Chondrocyte (in vitro differentiated cells): ENCODE data around the gene RCOR2. TPM values are rescaled to one million over a fixed set of nuclear protein-coding genes. Genes with fewer than 3 reads are reported as not detected.

Experiments
- DNase-seq: peaks from one replicate; pipeline ENCODE4 v3.0.0; 2021; ENCODE audit warnings: mixed read lengths, low spot score
- H3K27ac Mint-ChIP-seq: one replicate; pipeline ENCODE4 v1.8.0; 2021; ENCODE audit warnings: mild to moderate bottlenecking, moderate library complexity, mixed read lengths; ENCODE audit not compliant: unreplicated experiment
- H3K27me3 Mint-ChIP-seq: 2 replicates; pipeline ENCODE4 v1.8.0; 2021; ENCODE audit warnings: low read depth, mixed read lengths
- H3K36me3 Mint-ChIP-seq: 2 replicates; pipeline ENCODE4 v1.8.0; 2021; ENCODE audit warnings: low read depth, mixed read lengths
- H3K4me1 Mint-ChIP-seq: 2 replicates; pipeline ENCODE4 v1.8.0; 2021; ENCODE audit warnings: low read depth, mild to moderate bottlenecking, mixed read lengths
- H3K4me3 Mint-ChIP-seq: one replicate; pipeline ENCODE4 v1.8.0; 2021; ENCODE audit warnings: mild to moderate bottlenecking, moderate library complexity, mixed read lengths; ENCODE audit not compliant: unreplicated experiment
- H3K9me3 Mint-ChIP-seq: 2 replicates; pipeline ENCODE4 v1.8.0; 2021; ENCODE audit warnings: low read depth, mixed read lengths
- CTCF ChIP-seq: fragments of 200-600 bp; sonication (generic); IDR thresholded peaks from 2 replicates; pipeline ENCODE4 v1.5.0; 2021; ENCODE audit warnings: antibody characterized with exemption, mild to moderate bottlenecking, moderate library complexity
- total RNA-seq: library from RNA; stranded (reverse); gene quantifications from 3 replicates; pipeline ENCODE4 v1.2.1, GENCODE V29; 2021

The RCOR2 gene
- total RNA-seq, 1 donor from 2014 or later, result 2.7 TPM

DNA sequence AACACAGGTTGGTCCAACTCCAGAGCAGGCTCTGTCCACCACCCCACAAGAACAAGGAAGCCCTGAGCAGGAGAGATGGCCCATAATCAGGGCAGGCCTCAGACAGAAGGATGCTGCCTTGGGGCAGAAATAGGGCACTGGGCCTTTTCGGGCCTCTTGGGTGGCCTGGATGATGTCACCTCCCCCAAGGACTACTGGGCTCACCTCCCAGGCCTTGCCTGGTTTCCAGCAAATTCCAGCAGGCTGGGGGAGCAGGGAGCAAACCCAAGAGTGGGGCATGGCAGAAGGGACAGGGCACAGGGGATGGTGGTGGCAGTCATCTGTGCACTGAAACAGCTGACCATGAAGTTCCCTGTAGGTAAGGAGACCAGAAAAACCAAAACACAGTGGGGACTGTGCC, 16.5 kb upstream of the RCOR2 start:
- no peak overlapping the region for H3K27ac Mint-ChIP-seq
- H3K36me3 Mint-ChIP-seq, result no peaks in the 10 kb centered on the region
- peaks cover 3% of the 10 kb centered on the region for H3K4me1 Mint-ChIP-seq
- DNase-seq, result no peak
- H3K27me3 Mint-ChIP-seq, result no peaks in the 10 kb centered on the region
- TF ChIP-seq CTCF, result no peak
- no peak overlapping the region for H3K4me3 Mint-ChIP-seq
- no peaks in the 10 kb centered on the region for H3K9me3 Mint-ChIP-seq

GRCh38 chr11:63931876-63932275, 14.9 kb upstream of the RCOR2 start:
- H3K36me3 Mint-ChIP-seq, result no peaks in the 10 kb centered on the region
- no peak overlapping the region for H3K27ac Mint-ChIP-seq
- H3K4me3 Mint-ChIP-seq, result no peak overlapping the region
- H3K27me3 Mint-ChIP-seq, result peaks cover 4% of the 10 kb centered on the region
- H3K4me1 Mint-ChIP-seq, result no peaks in the 10 kb centered on the region
- no peak for DNase-seq
- TF ChIP-seq CTCF, result no peak
- no peaks in the 10 kb centered on the region for H3K9me3 Mint-ChIP-seq

GRCh38 chr11:63931045-63931444, 14.1 kb upstream of the RCOR2 start:
- H3K36me3 Mint-ChIP-seq, result no peaks in the 10 kb centered on the region
- H3K4me1 Mint-ChIP-seq, result no peaks in the 10 kb centered on the region

DNA sequence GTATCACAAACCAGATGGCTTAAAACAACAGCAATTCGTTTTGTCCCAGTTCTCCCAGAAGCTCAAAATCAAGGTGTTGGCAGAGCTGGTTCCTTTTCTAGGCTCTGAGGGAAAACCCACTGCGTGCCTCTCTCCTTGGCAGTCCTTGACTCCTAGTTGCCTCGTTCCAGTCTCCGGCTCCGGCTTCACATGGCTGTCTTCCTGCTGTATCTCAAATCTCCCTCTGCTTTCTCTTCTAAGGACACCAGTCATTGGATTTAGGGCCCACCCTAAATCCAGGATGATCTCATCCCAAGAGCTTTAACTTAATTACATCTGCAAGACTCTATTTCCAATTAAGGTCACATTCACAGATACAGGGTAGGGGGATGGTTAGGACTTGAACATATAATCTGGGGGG, 12.7 kb upstream of the RCOR2 start:
- TF ChIP-seq CTCF, result no peak
- Mint-ChIP-seq H3K9me3 (no peaks in the 10 kb centered on the region), H3K27ac (no peak overlapping the region), H3K4me3 (no peak overlapping the region), H3K36me3 (no peaks in the 10 kb centered on the region), H3K4me1 (no peaks in the 10 kb centered on the region), H3K27me3 (peaks cover 4% of the 10 kb centered on the region)
- no peak for DNase-seq

More at GRCh38 chr11:63931045-63931444, 14.1 kb upstream of the RCOR2 start:
- H3K27ac Mint-ChIP-seq, result no peak overlapping the region
- no peak overlapping the region for H3K4me3 Mint-ChIP-seq
- no peak for TF ChIP-seq CTCF
- peaks cover 4% of the 10 kb centered on the region for H3K27me3 Mint-ChIP-seq
- no peak for DNase-seq
- no peaks in the 10 kb centered on the region for H3K9me3 Mint-ChIP-seq

- Mint-ChIP-seq H3K4me1 (peaks cover 7% of the 10 kb centered on the region), H3K9me3 (no peaks in the 10 kb centered on the region), H3K4me3 (no peak overlapping the region), H3K36me3 (no peaks in the 10 kb centered on the region), H3K27me3 (peaks cover 4% of the 10 kb centered on the region), H3K27ac (no peak overlapping the region)
- TF ChIP-seq CTCF, result no peak
- no peak for DNase-seq
These were observed 6.4 kb upstream of the RCOR2 start for GRCh38 chr11:63923319-63923718.
